Cardiac fibroblast (primary cell): ENCODE results near the gene ALKBH3.
A peak's percentile ranks its signal among the peaks of the same experiment; 100 is the strongest.

Source experiments
- DNase-seq, 2 donors: peaks; one replicate each; pipeline versions ENCODE4 v3.0.0 to v3.0.0-alpha.2; 2010; ENCODE audit warnings: low read depth in 2 of 2
- H3K4me3 ChIP-seq, 2 donors: replicated peaks in 1 of 2; 1 replicate in 1 of 2; 2 replicates in 1 of 2; pipeline ENCODE4 v1.5.1; 2011; ENCODE audit warnings: low read depth in 2 of 2, low read length in 2 of 2, mild to moderate bottlenecking in 2 of 2, moderate library complexity in 1 of 2
- TF ChIP-seq, protein P1 (sequence below): IDR thresholded peaks from one replicate; pipeline ENCODE4 v1.5.1; 2011; ENCODE audit warnings: low read depth, mild to moderate bottlenecking, low read length, inconsistent platforms

Gene ALKBH3

DNA sequence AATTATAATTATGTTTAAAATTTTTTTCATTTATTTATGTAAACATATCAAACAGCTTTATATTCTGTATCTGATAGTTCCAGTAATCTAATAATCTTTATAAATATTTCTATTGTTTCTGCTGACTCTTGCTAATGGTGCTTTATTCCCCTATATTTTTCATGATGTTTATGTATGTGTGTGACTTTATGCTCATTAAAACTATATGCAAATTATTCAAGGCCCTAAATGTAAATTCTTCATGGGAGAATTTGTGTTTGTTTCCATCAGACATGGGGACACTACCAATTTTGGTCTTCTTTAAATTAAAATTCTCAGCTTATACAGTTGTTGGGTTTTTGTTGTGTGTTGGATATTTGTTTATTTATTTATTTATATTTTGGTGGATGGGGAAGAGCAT, 13.7 kb upstream of the ALKBH3 start:
- DNase-seq, result no peak
- TF ChIP-seq, protein P1, sequence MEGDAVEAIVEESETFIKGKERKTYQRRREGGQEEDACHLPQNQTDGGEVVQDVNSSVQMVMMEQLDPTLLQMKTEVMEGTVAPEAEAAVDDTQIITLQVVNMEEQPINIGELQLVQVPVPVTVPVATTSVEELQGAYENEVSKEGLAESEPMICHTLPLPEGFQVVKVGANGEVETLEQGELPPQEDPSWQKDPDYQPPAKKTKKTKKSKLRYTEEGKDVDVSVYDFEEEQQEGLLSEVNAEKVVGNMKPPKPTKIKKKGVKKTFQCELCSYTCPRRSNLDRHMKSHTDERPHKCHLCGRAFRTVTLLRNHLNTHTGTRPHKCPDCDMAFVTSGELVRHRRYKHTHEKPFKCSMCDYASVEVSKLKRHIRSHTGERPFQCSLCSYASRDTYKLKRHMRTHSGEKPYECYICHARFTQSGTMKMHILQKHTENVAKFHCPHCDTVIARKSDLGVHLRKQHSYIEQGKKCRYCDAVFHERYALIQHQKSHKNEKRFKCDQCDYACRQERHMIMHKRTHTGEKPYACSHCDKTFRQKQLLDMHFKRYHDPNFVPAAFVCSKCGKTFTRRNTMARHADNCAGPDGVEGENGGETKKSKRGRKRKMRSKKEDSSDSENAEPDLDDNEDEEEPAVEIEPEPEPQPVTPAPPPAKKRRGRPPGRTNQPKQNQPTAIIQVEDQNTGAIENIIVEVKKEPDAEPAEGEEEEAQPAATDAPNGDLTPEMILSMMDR, result no peak
- no peak overlapping the region for H3K4me3 ChIP-seq

DNA sequence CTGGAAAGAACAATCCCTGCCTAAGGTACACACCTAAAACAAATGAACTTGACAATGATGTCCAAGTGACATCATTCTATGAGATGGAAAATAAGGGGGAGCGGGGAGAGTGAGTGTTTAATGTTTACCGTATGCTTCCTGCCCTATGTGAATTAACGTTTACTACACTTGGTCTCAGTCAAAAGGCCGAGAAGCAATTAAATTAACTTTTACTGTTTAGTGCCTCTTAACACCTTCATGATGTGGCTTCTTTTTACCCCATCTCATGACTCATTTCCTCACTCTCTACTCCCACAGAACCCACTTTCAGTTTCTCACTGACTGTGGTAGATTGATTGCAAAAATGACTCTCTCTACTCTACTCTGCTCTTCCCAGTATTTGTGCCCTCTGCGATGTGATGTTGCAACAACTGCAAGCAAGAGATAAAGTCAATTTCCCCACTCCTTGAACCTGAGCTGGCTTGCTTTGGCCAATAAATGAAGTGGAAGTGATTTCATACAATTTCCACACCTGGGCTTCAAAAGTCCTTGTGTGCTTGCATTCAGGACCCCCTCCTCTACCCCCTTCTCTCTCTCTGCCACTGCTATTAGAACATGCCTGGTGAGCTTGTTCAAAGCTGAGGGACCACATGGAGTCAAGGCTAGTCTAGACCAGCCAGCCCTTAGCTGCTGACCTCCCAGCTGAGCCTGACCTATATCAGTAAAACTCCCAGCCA, 11.6 kb upstream of the ALKBH3 start:
- no peak overlapping the region for H3K4me3 ChIP-seq
- DNase-seq, result peak; percentile 87
- TF ChIP-seq, protein P1, result no peak

DNA sequence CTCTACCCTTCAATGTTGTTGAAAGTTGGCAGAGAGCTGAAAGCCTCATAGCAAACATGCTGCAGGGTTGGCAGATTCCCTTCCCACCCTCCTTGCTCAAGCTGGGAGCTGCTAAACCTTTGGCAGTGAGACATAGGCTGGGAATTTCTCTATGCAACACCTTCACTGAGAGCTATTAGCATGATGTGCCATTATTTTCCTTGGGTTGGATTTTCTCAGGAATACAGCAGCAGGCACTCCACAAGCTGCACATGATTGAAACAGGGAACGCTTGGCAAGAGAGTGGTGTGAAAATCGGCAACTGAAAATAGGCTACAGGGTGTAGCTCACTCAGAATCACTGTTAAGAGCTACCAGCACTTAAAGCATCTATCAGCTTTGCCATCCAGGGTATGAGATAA, 9.6 kb upstream of the ALKBH3 start:
- TF ChIP-seq, protein P1, result no peak
- no peak for DNase-seq
- H3K4me3 ChIP-seq, result no peak overlapping the region

DNA sequence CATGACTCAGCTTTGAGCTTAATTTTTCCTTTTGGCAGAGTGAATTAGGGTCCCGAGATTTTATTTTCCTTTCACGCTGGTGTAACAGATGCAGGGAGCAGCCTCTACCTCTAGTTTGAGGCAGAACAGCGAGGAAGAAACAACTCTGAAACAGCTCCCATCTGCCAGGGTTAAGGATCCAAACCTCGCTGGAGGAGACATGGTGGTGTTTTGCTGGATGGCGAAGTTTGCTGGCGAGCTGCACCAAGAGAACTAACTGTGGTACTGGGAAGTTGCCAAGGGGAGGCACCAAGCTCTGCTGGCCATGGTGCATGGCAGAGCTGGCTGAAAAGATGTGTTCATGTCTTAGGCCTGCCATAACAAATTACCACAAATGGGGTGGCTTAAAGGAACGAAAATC, 7.6 kb upstream of the ALKBH3 start:
- H3K4me3 ChIP-seq, result no peak overlapping the region
- TF ChIP-seq, protein P1, result no peak
- DNase-seq, result no peak

DNA sequence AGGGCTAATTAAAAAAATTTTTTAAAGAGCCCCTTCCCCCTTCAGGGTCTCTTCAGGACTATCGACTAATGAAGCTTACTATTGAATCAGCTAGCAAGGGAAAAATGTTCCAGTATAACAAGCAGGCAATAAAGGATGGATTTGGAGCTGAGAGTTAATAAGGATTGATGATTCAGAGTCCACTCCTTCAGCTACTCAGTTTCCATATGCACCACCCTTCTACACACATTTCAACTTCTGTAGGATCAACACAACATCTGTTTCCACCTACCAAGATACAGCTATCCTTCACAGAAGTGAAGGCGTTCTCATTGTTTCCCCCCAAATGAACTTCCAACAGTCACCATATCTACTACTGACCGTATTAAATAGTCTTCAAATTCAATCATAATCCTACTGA, 6.6 kb upstream of the ALKBH3 start:
- no peak overlapping the region for H3K4me3 ChIP-seq
- DNase-seq, result no peak
- TF ChIP-seq, protein P1, result no peak

DNA sequence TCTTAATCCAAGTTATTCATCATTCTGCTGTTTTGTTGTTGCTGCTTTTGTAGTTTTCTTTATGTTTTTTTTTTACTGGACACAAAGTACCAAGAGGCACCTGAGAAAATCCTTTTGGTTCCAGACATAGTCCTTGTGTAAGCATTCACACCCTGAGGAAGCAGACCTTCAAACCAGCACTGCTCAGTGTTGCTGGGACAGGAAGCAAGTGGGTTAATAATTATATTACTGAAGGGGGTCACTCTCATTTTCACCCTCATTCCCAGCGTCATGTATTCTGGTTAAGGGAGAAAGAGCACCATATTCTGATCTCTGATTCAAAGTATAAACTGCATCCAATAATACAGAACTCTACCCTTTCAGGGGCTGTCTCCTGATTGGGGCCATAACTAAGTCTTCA, 5.9 kb upstream of the ALKBH3 start:
- H3K4me3 ChIP-seq, result no peak overlapping the region
- TF ChIP-seq, protein P1, result no peak
- DNase-seq, result no peak
